Body of pancreas (tissue), 4 donors: ENCODE measurements around the gene DDA1. TPM values are rescaled to one million over a fixed set of nuclear protein-coding genes. Genes with fewer than 3 reads are reported as not detected.
A peak's percentile ranks its signal among the peaks of the same experiment; 100 is the strongest.

ENCODE experiments used
- ATAC-seq: fragments of 150-250 bp; one replicate; pipeline ENCODE4 v1.9.1; 2016
- DNase-seq, 4 donors: peaks; one replicate each; pipeline ENCODE4 v3.0.0-alpha.2; 2019
- H3K27ac ChIP-seq, 4 donors: fragments of 200-600 bp; sonication (generic); 1 replicate in 3 of 4; 2 replicates in 1 of 4; pipeline versions ENCODE4 v1.5.1 to v1.6.1; 2016 to 2019; ENCODE audit warnings: mild to moderate bottlenecking in 1 of 4, mixed read lengths in 1 of 4, moderate library complexity in 1 of 4
- H3K27me3 ChIP-seq, 2 donors: fragments of 200-600 bp; sonication (generic); one replicate each; pipeline ENCODE4 v1.6.0; 2016; ENCODE audit warnings: mild to moderate bottlenecking in 1 of 2
- H3K36me3 ChIP-seq, 2 donors: fragments of 200-600 bp; sonication (generic); replicated peaks in 1 of 2; 2 replicates each; pipeline ENCODE4 v1.5.1; 2016; ENCODE audit warnings: low read depth in 2 of 2; ENCODE audit not compliant: insufficient read depth in 1 of 2
- H3K4me1 ChIP-seq: fragments of 200-600 bp; sonication (generic); one replicate; pipeline ENCODE4 v1.6.0; 2016
- H3K4me3 ChIP-seq, 2 donors: fragments of 200-600 bp; sonication (generic); 1 replicate in 1 of 2; 2 replicates in 1 of 2; pipeline ENCODE4 v1.5.1; 2016 to 2019
- H3K9me3 ChIP-seq, 3 donors: fragments of 200-600 bp; sonication (generic); 1 replicate in 2 of 3; 2 replicates in 1 of 3; pipeline ENCODE4 v1.5.1; 2016
- CTCF ChIP-seq, 7 experiments: fragments of 450-650 bp in 4 of 7; fragments of 200-600 bp in 3 of 7; sonication (generic) in 3 of 7; IDR thresholded peaks; one replicate each; pipeline ENCODE4 v1.5.1; 2016 to 2019; ENCODE audit warnings: antibody characterized with exemption in 7 of 7
- POLR2A ChIP-seq, 3 donors: fragments of 450-650 bp; IDR thresholded peaks; one replicate each; pipeline ENCODE4 v1.6.1; 2016; ENCODE audit warnings: antibody characterized with exemption in 3 of 3, mild to moderate bottlenecking in 2 of 3
- WGBS, 2 donors: methylation state at CpG; one replicate each; pipeline ENCODE4 v1.1.5; 2017; 5-methylcytosine and 5-hydroxymethylcytosine counted together
- intact Hi-C: fragments of 100-400 bp; cut with DNase I; formaldehyde crosslinking; loops from one replicate; pipeline ENCODE4 v1.15.1; 2023
- total RNA-seq, 2 donors: library from RNA; depleted of rRNA; stranded (reverse); fragments of >200 nt; gene quantifications; one replicate each; pipeline ENCODE4 v1.1.0, GENCODE V29; 2016

The DDA1 gene
- total RNA-seq, 2 donors from 2014 or later, result 3.3 to 6.2 TPM

DNA sequence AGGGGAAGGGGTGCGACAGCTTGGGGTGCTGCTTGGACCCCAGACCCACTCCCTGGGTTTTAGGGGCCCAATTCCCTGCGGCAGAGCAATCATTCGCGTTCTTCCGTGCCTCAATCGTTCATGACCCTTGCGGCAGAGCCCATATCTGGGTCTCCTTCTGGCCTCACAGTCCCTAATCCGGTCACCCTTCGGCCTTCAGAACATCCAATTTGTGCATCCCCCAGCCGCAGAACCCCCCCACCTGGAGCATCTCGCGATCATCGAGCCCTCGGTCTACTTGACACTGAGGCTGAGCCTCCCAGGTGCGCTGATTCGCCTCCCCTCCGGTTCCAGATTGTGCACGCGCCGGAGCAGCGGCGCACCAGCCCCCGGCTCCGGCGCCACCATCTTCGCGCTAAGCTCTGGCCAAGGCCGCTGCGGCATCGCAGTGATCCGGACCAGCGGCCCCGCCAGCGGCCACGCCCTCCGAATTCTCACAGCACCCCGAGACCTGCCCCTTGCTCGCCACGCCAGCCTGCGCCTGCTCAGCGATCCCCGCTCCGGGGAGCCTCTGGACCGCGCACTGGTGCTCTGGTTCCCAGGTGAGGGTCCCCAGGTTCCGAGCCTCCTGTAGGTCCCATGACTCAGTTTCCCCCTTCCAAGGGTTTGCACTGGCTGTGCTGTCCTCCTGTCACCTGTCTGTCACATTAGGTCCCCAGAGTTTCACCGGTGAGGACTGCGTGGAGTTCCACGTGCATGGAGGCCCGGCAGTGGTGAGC is 28.5 kb downstream of the DDA1 start:
- DNase-seq, result no peak
- Histone ChIP-seq H3K4me3 (peak overlapping the region; percentile 63 to 66), H3K9me3 (no peaks in the 10 kb centered on the region), H3K27ac (peak overlapping the region; percentile 1 to 92 (median 88)), H3K27me3 (no peaks in the 10 kb centered on the region), H3K36me3 (no peaks in the 10 kb centered on the region), H3K4me1 (peaks cover 34% of the 10 kb centered on the region)
- WGBS, 2 donors, result 1 to 7% methylated on average over 21 to 50 of the region's 50 CpGs
- intact Hi-C loops, result no loop called here
- TF ChIP-seq POLR2A (IDR thresholded peaks at IDR 0.05), result no peak
- no peak for TF ChIP-seq CTCF (IDR thresholded peaks at IDR 0.05)
- no peak for ATAC-seq

DNA sequence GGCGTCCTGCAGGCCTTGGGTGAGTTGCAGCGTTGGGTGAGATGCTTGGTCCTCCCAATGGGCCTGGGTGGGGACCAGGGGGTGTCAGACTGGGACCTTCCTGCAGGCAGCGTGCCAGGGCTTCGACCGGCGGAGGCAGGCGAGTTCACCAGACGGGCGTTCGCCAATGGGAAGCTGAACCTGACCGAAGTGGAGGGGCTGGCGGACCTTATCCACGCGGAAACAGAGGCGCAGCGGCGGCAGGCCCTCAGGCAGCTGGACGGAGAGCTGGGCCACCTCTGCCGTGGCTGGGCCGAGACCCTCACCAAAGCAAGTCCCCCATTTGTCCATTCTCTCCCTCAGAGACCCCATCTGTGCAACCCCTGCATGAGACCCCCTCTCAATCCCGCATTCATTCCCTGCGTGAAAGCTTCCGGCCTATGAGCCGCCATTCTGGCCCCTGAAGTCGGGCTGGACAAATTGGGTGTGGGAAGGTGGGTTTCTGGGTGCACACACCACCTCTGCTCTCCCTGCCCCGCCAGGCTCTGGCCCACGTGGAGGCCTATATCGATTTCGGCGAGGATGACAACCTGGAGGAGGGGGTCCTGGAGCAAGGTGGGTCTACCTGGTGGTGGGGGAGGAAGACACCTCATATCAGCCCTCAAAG is 29.2 kb downstream of the DDA1 start:
- no peaks in the 10 kb centered on the region for H3K27me3 ChIP-seq
- H3K36me3 ChIP-seq, result no peaks in the 10 kb centered on the region
- H3K9me3 ChIP-seq, result no peaks in the 10 kb centered on the region
- no peak overlapping the region for H3K27ac ChIP-seq
- no peak for TF ChIP-seq POLR2A (IDR thresholded peaks at IDR 0.05)
- no peak for TF ChIP-seq CTCF (IDR thresholded peaks at IDR 0.05)
- WGBS, 2 donors, result 91% methylated on average over 14 to 29 of the region's 30 CpGs
- H3K4me3 ChIP-seq, result no peak overlapping the region
- no peak for DNase-seq
- no peak for ATAC-seq
- intact Hi-C loops, result no loop called here
- peaks cover 34% of the 10 kb centered on the region for H3K4me1 ChIP-seq

DNA sequence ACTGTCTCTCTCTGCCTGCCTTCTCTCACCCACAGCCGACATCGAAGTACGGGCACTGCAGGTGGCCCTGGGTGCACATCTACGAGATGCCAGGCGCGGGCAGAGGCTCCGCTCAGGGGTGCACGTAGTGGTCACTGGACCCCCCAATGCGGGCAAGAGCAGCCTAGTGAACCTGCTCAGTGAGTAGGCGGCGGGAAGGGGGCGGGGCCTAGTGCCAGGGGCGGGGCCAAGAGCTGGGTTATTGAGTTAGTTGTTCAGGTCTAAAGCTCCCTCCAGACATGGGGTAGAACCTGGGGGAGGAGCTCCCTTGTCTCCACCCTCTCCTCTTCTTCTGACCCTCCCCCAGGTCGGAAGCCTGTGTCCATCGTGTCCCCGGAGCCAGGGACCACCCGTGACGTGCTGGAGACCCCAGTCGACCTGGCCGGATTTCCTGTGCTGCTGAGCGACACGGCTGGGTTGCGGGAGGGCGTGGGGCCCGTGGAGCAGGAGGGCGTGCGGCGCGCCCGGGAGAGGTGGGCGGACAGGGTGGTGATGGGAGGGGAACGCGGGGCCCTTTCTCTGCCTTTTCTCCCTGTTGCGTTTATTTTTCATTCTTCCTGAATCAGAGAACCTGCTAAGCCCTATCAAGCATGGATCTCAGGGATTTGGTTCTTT is 29.9 kb downstream of the DDA1 start:
- H3K27ac ChIP-seq, result no peak overlapping the region
- intact Hi-C loops, result no loop called here
- no peaks in the 10 kb centered on the region for H3K27me3 ChIP-seq
- H3K4me1 ChIP-seq, result peaks cover 27% of the 10 kb centered on the region
- ATAC-seq (no peak), DNase-seq (no peak)
- TF ChIP-seq CTCF (IDR thresholded peaks at IDR 0.05) (no peak), POLR2A (IDR thresholded peaks at IDR 0.05) (no peak)
- WGBS, 2 donors, result 88 to 98% methylated on average over 16 to 34 of the region's 34 CpGs
- no peaks in the 10 kb centered on the region for H3K36me3 ChIP-seq
- no peaks in the 10 kb centered on the region for H3K9me3 ChIP-seq
- no peak overlapping the region for H3K4me3 ChIP-seq

DNA sequence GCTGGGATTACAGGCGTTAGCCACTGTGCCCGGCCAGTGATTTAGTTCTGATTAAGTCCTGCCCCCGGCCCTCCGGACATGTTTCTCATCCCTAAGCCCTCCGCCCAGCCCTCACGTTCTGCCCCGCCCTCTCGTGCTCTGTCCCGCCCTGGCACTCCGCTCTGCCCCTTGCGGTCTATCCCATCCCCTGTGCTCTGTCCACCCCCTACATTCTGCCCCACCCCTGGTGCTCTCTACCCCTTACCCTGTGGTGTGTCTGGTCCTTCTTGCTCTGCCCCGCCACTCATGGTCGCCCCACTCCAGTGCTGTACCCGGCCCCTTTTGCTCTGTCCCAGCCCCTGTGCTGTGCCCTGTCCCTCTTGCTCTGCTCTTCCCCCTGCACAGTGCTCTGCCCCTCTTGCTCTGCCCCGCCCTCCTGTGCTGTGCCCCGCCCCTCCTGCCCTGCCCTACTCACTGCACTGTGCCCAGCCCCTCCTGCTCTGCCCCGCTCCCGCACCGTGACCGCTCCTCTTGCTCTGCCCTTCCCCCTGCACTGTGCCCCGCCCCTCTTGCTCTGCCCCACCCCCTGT is 31.0 kb downstream of the DDA1 start:
- Histone ChIP-seq H3K4me3 (no peak overlapping the region), H3K27me3 (no peaks in the 10 kb centered on the region), H3K36me3 (no peaks in the 10 kb centered on the region), H3K4me1 (peaks cover 20% of the 10 kb centered on the region), H3K27ac (no peak overlapping the region), H3K9me3 (no peaks in the 10 kb centered on the region)
- DNase-seq, result no peak
- TF ChIP-seq POLR2A (IDR thresholded peaks at IDR 0.05) (no peak), CTCF (IDR thresholded peaks at IDR 0.05) (no peak)
- intact Hi-C loops, result no loop called here
- 86 to 91% methylated on average over 21 of the region's 21 CpGs for WGBS, 2 donors
- no peak for ATAC-seq
